Measurements from ENCODE around the gene LRCH2.
"Not testable (repeated sequence)": the region's sequence is repeated elsewhere in the genome, so short reads cannot be mapped to it uniquely, and the experiment has no call there.

Gene LRCH2

GRCh38 chrX:115214151-115214550 is 19.7 kb downstream of the LRCH2 start:
- no peak for DNase-seq (ENCODE audit: low read depth in 2 of 2, low spot score in 1 of 2)

- DNase-seq (ENCODE audit: low read depth in 2 of 2, low spot score in 1 of 2): not testable (repeated sequence)
Measured at GRCh38 chrX:115209547-115209946, 24.3 kb downstream of the LRCH2 start.

- no peak for DNase-seq (ENCODE audit: low read depth in 2 of 2, low spot score in 1 of 2)
Measured at GRCh38 chrX:115204040-115204439, 29.9 kb downstream of the LRCH2 start.

GRCh38 chrX:115192244-115192700 is 41.6 kb downstream of the LRCH2 start:
- no peak for DNase-seq (ENCODE audit: low read depth in 2 of 2, low spot score in 1 of 2)

- DNase-seq (ENCODE audit: low read depth in 2 of 2, low spot score in 1 of 2): no peak
Measured at GRCh38 chrX:115191490-115192243, 42.2 kb downstream of the LRCH2 start.

GRCh38 chrX:115190636-115191489 is 43.0 kb downstream of the LRCH2 start:
- DNase-seq (ENCODE audit: low read depth in 2 of 2, low spot score in 1 of 2): no peak

GRCh38 chrX:115189646-115190635 is 44.0 kb downstream of the LRCH2 start:
- DNase-seq (ENCODE audit: low read depth in 2 of 2, low spot score in 1 of 2): no peak

GRCh38 chrX:115189110-115189509 is 44.8 kb downstream of the LRCH2 start, which contains the start of gene RBMXL3:
TSS of gene RBMXL3 (plus strand) at chrX:115189410. CDS start at chrX:115189442, 32 bp downstream.
- DNase-seq (ENCODE audit: low read depth in 2 of 2, low spot score in 1 of 2): no peak

GRCh38 chrX:115183980-115184379 is 49.9 kb downstream of the LRCH2 start:
- DNase-seq (ENCODE audit: low read depth in 2 of 2, low spot score in 1 of 2): no peak

GRCh38 chrX:115178473-115178872 is 55.4 kb downstream of the LRCH2 start:
- no peak for DNase-seq (ENCODE audit: low read depth in 2 of 2, low spot score in 1 of 2)

- no peak for DNase-seq (ENCODE audit: low read depth in 2 of 2, low spot score in 1 of 2)
Measured at GRCh38 chrX:115177932-115178331, 56.0 kb downstream of the LRCH2 start.

- no peak for DNase-seq (ENCODE audit: low read depth in 2 of 2, low spot score in 1 of 2)
Measured at GRCh38 chrX:115174548-115174947, 59.3 kb downstream of the LRCH2 start.

GRCh38 chrX:115173181-115173580 is 60.7 kb downstream of the LRCH2 start:
- DNase-seq (ENCODE audit: low read depth in 2 of 2, low spot score in 1 of 2): no peak

- DNase-seq (ENCODE audit: low read depth in 2 of 2, low spot score in 1 of 2): no peak
Measured at GRCh38 chrX:115147220-115147619, 86.7 kb downstream of the LRCH2 start.

GRCh38 chrX:115142057-115142456 is 91.8 kb downstream of the LRCH2 start:
- no peak for DNase-seq (ENCODE audit: low read depth in 2 of 2, low spot score in 1 of 2)

GRCh38 chrX:115138040-115138439 is 95.9 kb downstream of the LRCH2 start:
- DNase-seq (ENCODE audit: low read depth in 2 of 2, low spot score in 1 of 2): no peak

- DNase-seq (ENCODE audit: low read depth in 2 of 2, low spot score in 1 of 2): no peak
Measured at GRCh38 chrX:115134382-115134781, 99.5 kb downstream of the LRCH2 start.

GRCh38 chrX:115112411-115112810 is 121.5 kb downstream of the LRCH2 start:
- no peak for DNase-seq (ENCODE audit: low read depth in 2 of 2, low spot score in 1 of 2)

GRCh38 chrX:115098897-115099296 is 135.0 kb downstream of the LRCH2 start:
- no peak for DNase-seq (ENCODE audit: low read depth in 2 of 2, low spot score in 1 of 2)

GRCh38 chrX:115093191-115093590 is 140.7 kb downstream of the LRCH2 start:
- DNase-seq (ENCODE audit: low read depth in 2 of 2, low spot score in 1 of 2): no peak

GRCh38 chrX:115089419-115089818 is 144.5 kb downstream of the LRCH2 start:
- DNase-seq (ENCODE audit: low read depth in 2 of 2, low spot score in 1 of 2): no peak
